Keratinocyte (primary cell): ENCODE measurements around the gene NYAP2.

ENCODE experiments used
- CTCF ChIP-seq, 3 experiments: IDR thresholded peaks in 1 of 3; conservative IDR thresholded peaks in 1 of 3; optimal IDR thresholded peaks in 1 of 3; 2 replicates in 2 of 3; 3 replicates in 1 of 3; pipeline versions ENCODE3 to v1.5.1; 2011; ENCODE audit warnings: low read length in 3 of 3, mild to moderate bottlenecking in 3 of 3, moderate library complexity in 2 of 3, control low read depth in 1 of 3, inconsistent platforms in 1 of 3; ENCODE audit not compliant: insufficient read depth in 2 of 3; ENCODE audit errors: extremely low read depth in 1 of 3
- EZH2 ChIP-seq: IDR thresholded peaks from one replicate; pipeline ENCODE4 v1.6.1; 2012; ENCODE audit warnings: inconsistent platforms, mild to moderate bottlenecking, low read length, moderate library complexity

DNA sequence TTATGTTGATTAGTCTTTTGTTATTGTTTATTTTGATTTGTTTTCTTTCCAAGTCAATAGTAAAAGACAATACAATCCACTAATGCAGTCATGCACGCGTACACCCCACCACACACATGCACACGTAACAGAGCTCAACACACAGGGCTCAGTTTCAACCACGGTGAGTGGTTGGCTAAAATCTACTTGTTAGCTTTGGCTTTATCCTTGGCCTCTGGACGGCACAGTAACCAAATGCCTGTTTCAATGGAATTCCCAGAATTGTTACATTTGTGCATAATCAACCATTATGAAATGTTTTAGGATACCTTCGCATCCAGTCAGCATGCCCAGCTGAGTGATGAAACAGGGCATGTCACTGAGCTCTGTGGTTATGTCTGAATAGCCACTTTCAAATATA, 53.2 kb downstream of the NYAP2 start:
- TF ChIP-seq EZH2 (no peak), CTCF (optimal IDR thresholded peaks at IDR 0.05 in 1 of 3, IDR thresholded peaks at IDR 0.05 in 1 of 3, conservative IDR thresholded peaks at IDR 0.05 in 1 of 3; ENCODE audit: extremely low read depth in 1 of 3, insufficient read depth in 2 of 3, low read length in 3 of 3) (no peak)
